GM23248 (cell line): ENCODE results near the gene LRIG1. TPM values are rescaled to one million over a fixed set of nuclear protein-coding genes. Genes with fewer than 3 reads are reported as not detected.

ENCODE experiments used
- DNase-seq: peaks from one replicate; pipeline ENCODE4 v3.0.0-alpha.2; 2015
- H2AFZ ChIP-seq: fragments of 200-600 bp; sonication (generic); 2 replicates; pipeline ENCODE4 v1.6.1; 2016; ENCODE audit warnings: antibody characterized with exemption
- H3F3A ChIP-seq: fragments of 200-600 bp; sonication (generic); 2 replicates; pipeline ENCODE4 v1.6.1; 2016; ENCODE audit warnings: mild to moderate bottlenecking, antibody characterized with exemption, mixed run types; ENCODE audit not compliant: insufficient read depth
- H3K27ac ChIP-seq: fragments of 200-600 bp; sonication (generic); 2 replicates; pipeline ENCODE4 v1.5.1; 2016; ENCODE audit warnings: mild to moderate bottlenecking
- H3K27me3 ChIP-seq: fragments of 200-600 bp; sonication (generic); replicated peaks from 2 replicates; pipeline ENCODE4 v1.6.1; 2016; ENCODE audit warnings: mild to moderate bottlenecking; ENCODE audit not compliant: insufficient read depth
- H3K36me3 ChIP-seq: fragments of 200-600 bp; sonication (generic); 2 replicates; pipeline ENCODE4 v1.6.1; 2016; ENCODE audit warnings: low read depth, mild to moderate bottlenecking
- H3K4me1 ChIP-seq: fragments of 200-600 bp; sonication (generic); 2 replicates; pipeline ENCODE4 v1.6.1; 2016; ENCODE audit warnings: mild to moderate bottlenecking; ENCODE audit not compliant: insufficient read depth
- H3K4me2 ChIP-seq: fragments of 200-600 bp; sonication (generic); one replicate; pipeline ENCODE4 v1.6.1; 2016; ENCODE audit warnings: mild to moderate bottlenecking; ENCODE audit not compliant: unreplicated experiment
- H3K4me3 ChIP-seq: fragments of 200-600 bp; sonication (generic); 2 replicates; pipeline ENCODE4 v1.5.1; 2016; ENCODE audit warnings: mild to moderate bottlenecking
- H3K79me2 ChIP-seq: fragments of 200-600 bp; sonication (generic); 2 replicates; pipeline ENCODE4 v1.6.1; 2016; ENCODE audit warnings: mild to moderate bottlenecking; ENCODE audit not compliant: insufficient read depth
- H3K9ac ChIP-seq: fragments of 200-600 bp; sonication (generic); 2 replicates; pipeline ENCODE4 v1.6.1; 2016; ENCODE audit warnings: mild to moderate bottlenecking
- H3K9me2 ChIP-seq: fragments of 200-600 bp; sonication (generic); 2 replicates; pipeline ENCODE4 v1.6.1; 2016; ENCODE audit warnings: mixed run types, mild to moderate bottlenecking, moderate library complexity; ENCODE audit not compliant: insufficient read depth
- H3K9me3 ChIP-seq: fragments of 200-600 bp; sonication (generic); one replicate; pipeline ENCODE4 v1.6.1; 2017; ENCODE audit warnings: low read depth
- H4K20me1 ChIP-seq: fragments of 200-600 bp; sonication (generic); 2 replicates; pipeline ENCODE4 v1.6.0; 2016; ENCODE audit not compliant: insufficient read depth
- EZH2 ChIP-seq: fragments of 200-600 bp; sonication (generic); IDR thresholded peaks from 2 replicates; pipeline ENCODE4 v1.6.1; 2018; ENCODE audit warnings: antibody characterized with exemption, mild to moderate bottlenecking; ENCODE audit not compliant: insufficient read depth, poor library complexity, severe bottlenecking
- EZH2phosphoT487 ChIP-seq: fragments of 200-600 bp; sonication (generic); IDR thresholded peaks from 2 replicates; pipeline ENCODE4 v1.6.1; 2018; ENCODE audit warnings: antibody characterized with exemption, moderate library complexity, mild to moderate bottlenecking, low read depth; ENCODE audit not compliant: insufficient read depth
- WGBS, 2 experiments: methylation state at CpG; one replicate each; pipeline ENCODE4 v1.1.6; 2015 to 2017; ENCODE audit warnings: low lambda C conversion rate in 2 of 2, low coverage in 1 of 2; ENCODE audit errors: missing lambda C conversion rate in 2 of 2; 5-methylcytosine and 5-hydroxymethylcytosine counted together
- in situ Hi-C: fragments of 300-500 bp; cut with MboI; formaldehyde crosslinking; loops from 2 replicates; pipeline ENCODE4 v1.15.0; 2020
- polyA plus RNA-seq: library from polyadenylated mRNA; unstranded; fragments of >200 nt; fragmentation: Nextera tagmentation; extraction: Ambion mirVana; gene quantifications from 2 replicates; pipeline ENCODE4 v1.2.1, GENCODE V29; 2016
- total RNA-seq: library from RNA; depleted of rRNA; stranded (reverse); fragments of >200 nt; shearing (Covaris generic); gene quantifications from 2 replicates; pipeline ENCODE4 v1.2.3, GENCODE V29; 2014

The LRIG1 gene
- total and polyA plus RNA-seq, 2 experiments from 2014 or later, result 3.1 to 6.5 TPM

DNA sequence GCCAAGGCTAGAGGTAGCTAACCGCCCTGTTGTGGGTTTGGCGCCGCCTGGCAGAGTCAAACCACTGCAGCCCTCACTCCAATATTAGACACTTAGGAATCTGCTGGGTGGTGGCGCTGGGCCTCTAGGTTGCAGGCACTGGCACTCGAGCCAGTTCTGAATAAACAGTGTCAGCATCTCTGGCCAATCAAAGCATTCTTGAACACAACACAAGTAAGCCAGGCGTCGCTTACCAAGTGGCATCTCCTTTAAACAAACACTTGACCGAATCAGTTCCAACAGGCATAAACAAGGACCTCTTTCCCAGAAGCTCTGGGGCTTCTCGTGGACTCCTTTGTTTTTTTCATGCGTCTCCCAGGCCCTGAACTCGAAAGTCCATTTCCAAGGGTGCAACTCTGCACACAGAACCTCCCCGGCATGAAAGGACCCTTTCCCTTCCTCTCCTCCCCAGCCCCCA is 82.3 kb downstream of the LRIG1 start:
- no peak for DNase-seq
- no peak overlapping the region for H2AFZ ChIP-seq
- H3K9me3 ChIP-seq, result no peaks in the 10 kb centered on the region
- H3K27ac ChIP-seq, result no peak overlapping the region
- 57 to 63% methylated on average over 12 of the region's 12 CpGs for WGBS, 2 experiments
- H3K4me2 ChIP-seq, result no peak overlapping the region
- no peaks in the 10 kb centered on the region for H3K9me2 ChIP-seq
- H3K27me3 ChIP-seq, result no peaks in the 10 kb centered on the region
- H4K20me1 ChIP-seq, result no peaks in the 10 kb centered on the region
- no peak overlapping the region for H3K4me3 ChIP-seq
- H3K4me1 ChIP-seq, result peaks cover 9% of the 10 kb centered on the region
- TF ChIP-seq EZH2 (no peak), EZH2phosphoT487 (no peak)
- H3F3A ChIP-seq, result peaks cover 6% of the 10 kb centered on the region
- H3K9ac ChIP-seq, result no peak overlapping the region
- in situ Hi-C loops, result no loop called here
- H3K36me3 ChIP-seq, result no peaks in the 10 kb centered on the region
- no peaks in the 10 kb centered on the region for H3K79me2 ChIP-seq

DNA sequence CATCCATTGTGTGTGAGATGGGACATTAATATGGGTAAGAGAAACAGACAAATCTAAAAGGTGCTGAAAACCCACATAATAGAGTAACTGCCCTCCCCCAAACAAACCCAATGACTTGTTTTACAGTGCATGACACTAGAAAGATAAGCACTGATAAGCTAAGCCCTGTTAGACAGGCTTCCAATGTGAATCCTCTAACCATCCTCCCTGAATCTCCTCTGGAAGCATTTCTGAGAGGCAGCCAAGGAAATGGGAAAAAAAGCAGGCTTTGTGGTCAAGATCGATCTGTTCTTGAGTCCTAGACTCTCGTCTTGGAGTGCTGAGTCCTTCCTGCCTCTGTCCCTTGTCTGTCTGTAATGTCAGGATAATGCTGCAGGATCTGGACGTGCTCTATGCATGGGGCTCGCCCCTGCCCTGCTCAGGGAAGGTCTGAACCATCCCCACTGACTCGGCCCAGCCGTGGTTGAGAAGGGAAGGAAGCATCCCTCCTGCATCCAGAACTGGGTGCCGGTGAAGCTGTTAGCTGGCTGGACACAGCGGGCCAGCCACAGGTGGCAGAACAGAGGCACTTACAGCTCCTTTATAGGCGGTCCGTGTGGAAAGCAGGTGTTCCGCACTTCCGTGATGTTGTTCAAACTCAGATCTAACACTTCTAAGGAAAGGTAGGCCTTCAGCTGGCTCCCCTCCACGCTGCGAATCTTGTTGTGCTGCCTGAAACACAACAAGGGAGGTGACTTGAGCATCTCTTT is 84.1 kb downstream of the LRIG1 start:
- Histone ChIP-seq H3K27me3 (no peaks in the 10 kb centered on the region), H4K20me1 (no peaks in the 10 kb centered on the region), H3K36me3 (no peaks in the 10 kb centered on the region), H3F3A (peaks cover 6% of the 10 kb centered on the region), H3K4me2 (no peak overlapping the region), H3K79me2 (no peaks in the 10 kb centered on the region), H2AFZ (no peak overlapping the region), H3K4me1 (peaks cover 23% of the 10 kb centered on the region), H3K4me3 (no peak overlapping the region), H3K9me3 (no peaks in the 10 kb centered on the region), H3K9me2 (no peaks in the 10 kb centered on the region), H3K9ac (no peak overlapping the region), H3K27ac (no peak overlapping the region)
- 76% methylated on average over 14 of the region's 14 CpGs for WGBS, 2 experiments
- TF ChIP-seq EZH2phosphoT487 (no peak), EZH2 (no peak)
- no peak for DNase-seq
- in situ Hi-C loops, result no loop called here

DNA sequence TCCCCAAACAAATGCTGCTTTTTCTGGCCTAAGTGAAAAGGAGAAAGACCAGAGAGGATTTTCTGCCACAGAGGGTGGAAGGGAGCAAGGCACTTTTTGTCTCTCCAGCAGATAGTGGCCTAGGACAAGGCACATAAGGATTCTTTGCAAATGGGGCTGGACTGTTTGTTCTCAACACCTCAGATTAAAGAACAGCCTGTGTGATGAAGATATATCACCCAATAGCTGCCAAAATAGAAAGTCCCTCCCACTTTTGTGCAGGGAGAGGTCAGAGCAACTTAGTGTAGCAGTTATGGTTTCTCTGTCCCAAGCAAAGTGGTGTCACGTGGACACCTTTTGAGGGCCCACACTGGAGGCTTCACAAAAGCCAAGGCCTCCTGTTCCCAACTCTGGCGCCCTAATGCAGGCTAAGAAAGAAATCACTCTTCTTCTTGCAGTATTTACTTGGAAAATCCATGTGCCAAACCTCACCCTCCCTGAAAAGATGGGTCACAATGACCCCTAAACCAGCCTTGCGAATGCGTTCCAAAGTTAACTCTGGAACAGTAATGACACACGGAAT is 84.9 kb downstream of the LRIG1 start:
- Histone ChIP-seq H3K79me2 (no peaks in the 10 kb centered on the region), H2AFZ (no peak overlapping the region), H3K9me2 (no peaks in the 10 kb centered on the region), H4K20me1 (no peaks in the 10 kb centered on the region), H3K4me2 (no peak overlapping the region), H3F3A (peaks cover 6% of the 10 kb centered on the region), H3K36me3 (no peaks in the 10 kb centered on the region), H3K9ac (no peak overlapping the region), H3K27ac (no peak overlapping the region), H3K9me3 (no peaks in the 10 kb centered on the region), H3K4me3 (no peak overlapping the region), H3K27me3 (no peaks in the 10 kb centered on the region), H3K4me1 (peaks cover 29% of the 10 kb centered on the region)
- DNase-seq, result no peak
- no peak for TF ChIP-seq EZH2phosphoT487
- TF ChIP-seq EZH2, result no peak
- 70 to 76% methylated on average over 5 of the region's 5 CpGs for WGBS, 2 experiments
- in situ Hi-C loops, result no loop called here

DNA sequence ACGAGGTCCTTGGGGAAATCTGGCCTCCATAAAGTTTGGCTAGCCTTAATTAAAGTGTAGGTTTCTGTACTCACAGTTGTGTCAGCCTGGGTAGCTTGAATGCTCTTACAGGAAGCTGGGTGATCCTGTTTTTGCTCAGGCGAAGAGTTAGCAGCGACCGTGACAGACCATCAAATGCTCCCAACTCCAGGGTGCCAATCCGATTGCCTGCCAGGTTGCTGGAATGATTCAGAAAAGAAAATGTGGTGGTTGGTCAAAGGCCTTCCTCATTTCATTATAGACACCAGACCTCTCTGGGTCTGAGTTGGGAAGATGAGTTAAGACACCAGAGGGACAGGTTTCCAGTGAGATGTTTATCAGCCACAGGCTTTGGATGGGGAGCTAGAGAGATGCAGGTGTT is 86.0 kb downstream of the LRIG1 start:
- Histone ChIP-seq H3K9me2 (no peaks in the 10 kb centered on the region), H4K20me1 (no peaks in the 10 kb centered on the region), H3K4me2 (no peak overlapping the region), H3K4me1 (peaks cover 29% of the 10 kb centered on the region), H3K79me2 (no peaks in the 10 kb centered on the region), H3K36me3 (no peaks in the 10 kb centered on the region), H3K27ac (no peak overlapping the region), H2AFZ (no peak overlapping the region), H3K4me3 (no peak overlapping the region), H3K9ac (no peak overlapping the region), H3K9me3 (no peaks in the 10 kb centered on the region), H3K27me3 (no peaks in the 10 kb centered on the region), H3F3A (peaks cover 6% of the 10 kb centered on the region)
- TF ChIP-seq EZH2, result no peak
- no peak for TF ChIP-seq EZH2phosphoT487
- DNase-seq, result no peak
- WGBS, 2 experiments, result 72 to 73% methylated on average over 5 of the region's 5 CpGs
- in situ Hi-C loops, result no loop called here
